ENCODE measurements around the gene CLDN14.

DNA sequence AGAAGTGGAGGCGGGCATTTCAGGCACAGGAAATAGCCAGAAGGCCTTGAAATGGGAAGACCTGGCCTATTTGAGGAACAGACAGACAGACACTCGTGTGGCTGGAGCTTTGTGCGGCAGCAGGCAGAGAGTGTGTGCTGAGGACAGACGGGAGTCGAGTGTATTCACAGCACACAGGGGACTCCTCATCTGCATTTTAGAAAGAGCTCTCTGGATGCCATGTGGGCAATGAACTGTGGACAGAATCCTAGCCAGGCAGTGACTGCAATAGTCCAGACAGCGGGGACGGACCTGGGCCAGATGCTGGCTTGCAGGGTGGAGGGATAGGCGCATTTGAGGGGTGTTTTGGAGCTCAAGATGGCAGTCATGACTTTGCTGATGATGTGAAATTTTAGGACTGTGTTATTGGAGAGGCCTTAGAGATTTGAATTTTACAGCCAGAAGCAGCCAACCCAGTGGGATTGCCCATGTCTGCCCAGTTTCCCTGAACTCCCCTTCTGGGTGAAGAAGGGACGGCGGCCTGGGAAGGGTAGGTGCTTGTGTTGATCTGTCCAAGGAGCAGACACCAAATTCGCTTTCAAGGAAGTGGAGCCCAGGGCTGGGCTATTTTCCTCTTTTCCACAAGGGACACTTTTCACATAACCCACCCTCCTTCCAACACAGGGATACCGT, 51.0 kb downstream of the CLDN14 start:
- TF ChIP-seq YY1 (IDR thresholded peaks at IDR 0.05; ENCODE audit: insufficient read depth, insufficient read length), result no peak
- TF ChIP-seq ZNF274 (IDR thresholded peaks at IDR 0.05; ENCODE audit: low read depth, low read length), result no peak
